GM12892 (cell line): ENCODE results near the gene ANKRD11.

ENCODE experiments used
- POLR2A ChIP-seq: IDR thresholded peaks from 2 replicates; pipeline ENCODE4 v1.6.1; 2011; ENCODE audit warnings: low read depth, low read length, control low read depth
- POLR2AphosphoS5 ChIP-seq: IDR thresholded peaks from 2 replicates; pipeline ENCODE4 v1.6.1; 2011; ENCODE audit warnings: low read depth, low read length, control low read depth
- TAF1 ChIP-seq: IDR thresholded peaks from 2 replicates; pipeline ENCODE4 v1.6.1; 2011; ENCODE audit warnings: low read depth, mild to moderate bottlenecking, control low read depth, low read length, borderline replicate concordance

- TF ChIP-seq TAF1 (no peak), POLR2A (no peak), POLR2AphosphoS5 (no peak)
Observed at GRCh38 chr16:89499767-89500166, 9.4 kb upstream of the ANKRD11 start.
